Measurements from ENCODE around the gene NR2E1.

NR2E1 gene

GRCh38 chr6:108168090-108168463 lies 2.3 kb downstream of the NR2E1 start:
- DNase-seq (ENCODE audit: low read depth), result no peak
- no peak for TF ChIP-seq CTCF (conservative IDR thresholded peaks at IDR 0.05; ENCODE audit: low read depth, low read length)
- peak overlapping the region; percentile 43 for H3K4me3 ChIP-seq (ENCODE audit: low read length)

DNA sequence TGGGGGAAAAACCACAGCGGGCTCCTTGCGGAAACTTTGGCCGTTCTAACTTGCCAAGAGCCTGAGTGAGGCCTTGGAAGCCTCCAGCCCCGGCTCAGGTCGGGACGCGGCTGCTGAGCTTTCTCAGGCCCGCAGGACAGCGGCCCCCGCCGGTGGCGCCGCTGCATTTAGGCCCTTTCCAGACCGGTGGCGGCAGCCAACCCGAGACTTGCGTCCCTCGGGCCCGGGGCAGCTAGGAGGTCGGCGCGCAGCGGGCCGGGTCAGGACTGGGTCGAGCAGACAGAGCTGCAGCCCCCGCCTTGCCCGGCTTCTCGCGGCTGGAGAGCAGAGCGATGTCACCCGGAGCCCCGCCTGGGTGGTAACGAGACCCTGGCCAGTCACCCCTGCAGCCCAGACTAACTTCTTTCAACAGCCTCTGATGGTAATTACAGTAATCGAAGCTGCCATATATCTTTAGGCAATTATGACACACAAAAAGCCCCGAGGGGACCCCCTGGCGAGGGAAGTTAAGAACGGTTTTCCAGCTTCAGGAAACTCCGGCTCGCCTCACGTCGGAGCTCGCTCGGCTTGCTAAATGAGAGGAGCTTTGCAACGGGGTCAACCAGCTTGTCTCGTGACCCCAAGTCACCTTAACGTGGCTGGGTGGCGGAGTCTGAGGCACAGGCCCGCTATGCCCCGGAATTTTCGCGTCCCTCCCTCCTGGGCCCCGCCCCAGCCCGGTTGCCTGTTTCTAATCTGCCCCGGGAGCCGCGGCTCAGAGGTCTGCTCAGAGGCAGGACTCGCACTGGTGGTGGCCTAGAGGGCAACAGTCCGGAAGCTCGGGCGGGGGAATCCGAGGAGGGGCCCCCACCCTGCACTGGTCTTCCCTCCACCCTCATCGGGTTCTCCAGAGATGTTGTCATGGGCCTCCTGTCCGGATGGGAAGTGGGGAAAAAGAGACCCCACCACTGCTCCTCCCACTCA lies 3.0 kb downstream of the NR2E1 start:
- TF ChIP-seq CTCF (conservative IDR thresholded peaks at IDR 0.05; ENCODE audit: low read depth, low read length), result peak; percentile 42
- no peak for DNase-seq (ENCODE audit: low read depth)
- peak overlapping the region; percentile 43 for H3K4me3 ChIP-seq (ENCODE audit: low read length)

GRCh38 chr6:108169464-108170331 lies 3.9 kb downstream of the NR2E1 start:
- TF ChIP-seq CTCF (conservative IDR thresholded peaks at IDR 0.05; ENCODE audit: low read depth, low read length), result no peak
- DNase-seq (ENCODE audit: low read depth), result no peak
- H3K4me3 ChIP-seq (ENCODE audit: low read length), result no peak overlapping the region

DNA sequence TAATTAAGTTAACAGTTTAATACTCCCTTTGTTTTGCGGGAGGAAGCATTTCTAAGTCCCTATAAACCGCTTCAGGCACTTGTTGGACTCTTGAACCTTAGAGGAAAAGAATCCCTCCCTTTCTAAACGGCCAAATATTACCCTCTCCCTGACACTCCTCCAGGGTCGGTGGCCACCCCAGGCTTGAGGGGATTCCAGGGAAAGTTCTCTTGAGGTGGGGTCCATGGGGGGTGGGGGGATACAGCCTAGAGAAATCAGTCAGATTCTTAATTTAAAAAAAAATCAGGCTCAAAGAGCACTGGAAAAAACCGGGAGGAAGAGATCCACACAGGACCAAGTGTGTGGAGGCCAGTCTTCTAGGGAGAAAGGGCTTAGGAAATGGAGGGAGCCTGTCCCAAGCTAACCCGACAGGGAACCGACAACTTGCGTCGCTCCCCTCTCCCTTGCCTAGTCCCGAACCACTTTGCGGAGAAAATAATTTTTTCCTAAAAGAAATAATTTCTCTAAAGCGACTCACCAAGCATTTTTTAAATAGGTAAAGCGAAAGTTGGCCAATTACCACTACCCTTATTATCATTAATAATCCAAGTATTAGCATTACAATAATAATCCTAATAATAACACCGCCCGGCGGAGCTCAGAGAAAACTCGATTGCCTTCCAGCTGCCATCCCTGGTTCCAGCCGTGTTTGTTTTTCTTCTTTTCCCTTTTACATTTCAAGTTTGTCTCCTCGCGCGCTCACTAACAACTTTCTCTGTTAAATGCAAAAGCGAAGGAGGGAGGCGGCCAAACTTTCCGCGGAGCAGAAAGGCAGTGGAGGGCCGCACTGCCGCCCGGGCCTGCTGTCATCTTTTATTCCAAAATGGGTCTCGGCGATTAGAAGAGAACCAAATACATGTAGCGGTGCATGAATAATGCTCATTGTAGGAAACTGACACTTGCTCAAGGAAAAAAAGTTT lies 4.8 kb downstream of the NR2E1 start:
- TF ChIP-seq CTCF (conservative IDR thresholded peaks at IDR 0.05; ENCODE audit: low read depth, low read length), result no peak
- no peak for DNase-seq (ENCODE audit: low read depth)
- H3K4me3 ChIP-seq (ENCODE audit: low read length), result no peak overlapping the region

- TF ChIP-seq CTCF (conservative IDR thresholded peaks at IDR 0.05; ENCODE audit: low read depth, low read length), result no peak
- no peak overlapping the region for H3K4me3 ChIP-seq (ENCODE audit: low read length)
- no peak for DNase-seq (ENCODE audit: low read depth)
Observed at GRCh38 chr6:108171291-108171917, 5.6 kb downstream of the NR2E1 start.

DNA sequence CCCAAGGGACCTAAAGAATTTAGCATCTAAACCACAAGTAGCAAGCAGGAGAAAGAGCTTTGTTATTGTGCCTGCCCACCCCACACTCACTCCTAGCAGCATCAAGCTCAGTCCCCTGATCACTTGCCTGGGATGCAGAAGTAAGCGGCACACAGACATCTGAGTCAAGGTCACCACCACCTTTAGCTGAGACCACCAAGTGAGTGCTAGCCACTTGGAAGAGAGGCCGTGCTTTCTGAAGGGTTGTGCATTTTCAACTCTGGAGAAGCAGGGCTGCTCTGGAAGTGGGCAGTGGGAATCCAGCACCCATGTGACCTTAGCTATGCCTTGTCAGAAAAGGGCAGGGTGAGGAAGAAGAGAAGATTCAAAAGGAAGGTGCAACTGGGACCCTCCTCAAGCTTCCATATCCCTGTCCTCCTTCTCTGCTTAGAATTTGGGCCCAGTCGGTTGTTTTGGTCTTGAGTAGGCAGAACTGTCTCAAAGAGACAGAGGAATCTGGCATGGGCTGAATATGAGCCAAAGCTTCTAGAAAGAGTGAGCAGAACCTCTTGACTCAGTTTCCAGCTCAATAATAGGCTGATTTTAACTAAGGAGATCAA lies 6.2 kb downstream of the NR2E1 start:
- TF ChIP-seq CTCF (conservative IDR thresholded peaks at IDR 0.05; ENCODE audit: low read depth, low read length), result no peak
- no peak for DNase-seq (ENCODE audit: low read depth)
- no peak overlapping the region for H3K4me3 ChIP-seq (ENCODE audit: low read length)
